Uterus (tissue), 2 donors: Measurements from ENCODE around the gene GRM1.

Experiments used
- POLR2A ChIP-seq, 2 donors: fragments of 450-650 bp; IDR thresholded peaks; one replicate each; pipeline ENCODE4 v1.6.1; 2016; ENCODE audit warnings: antibody characterized with exemption in 2 of 2, mild to moderate bottlenecking in 1 of 2, moderate library complexity in 1 of 2
- TF ChIP-seq, protein P1 (sequence below), 4 experiments: fragments of 200-600 bp in 2 of 4; fragments of 450-650 bp in 2 of 4; sonication (generic) in 2 of 4; IDR thresholded peaks; one replicate each; pipeline ENCODE4 v1.5.1; 2016 to 2019; ENCODE audit warnings: antibody characterized with exemption in 4 of 4, mild to moderate bottlenecking in 2 of 4, moderate library complexity in 1 of 4

DNA sequence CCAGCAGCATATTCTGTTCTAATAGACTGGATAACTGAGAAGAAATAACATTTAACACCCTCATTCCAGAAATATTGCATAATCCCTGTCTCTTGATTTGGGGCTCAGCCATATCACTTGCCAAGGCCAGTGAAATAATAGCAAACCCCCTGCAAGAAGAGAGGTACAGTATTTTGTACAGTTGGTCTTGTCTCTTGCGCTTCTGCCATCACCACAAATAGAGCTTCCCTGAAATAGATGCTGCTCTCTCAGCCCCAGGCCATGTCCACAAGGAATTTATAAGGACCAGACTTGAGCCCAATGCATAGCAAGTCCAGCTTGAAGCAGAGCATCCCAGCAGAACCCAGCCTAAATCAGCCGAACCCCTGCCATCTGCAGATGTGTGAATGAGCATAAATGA is 254.0 kb downstream of the GRM1 start:
- TF ChIP-seq POLR2A (IDR thresholded peaks at IDR 0.05) = no peak
- TF ChIP-seq, protein P1, sequence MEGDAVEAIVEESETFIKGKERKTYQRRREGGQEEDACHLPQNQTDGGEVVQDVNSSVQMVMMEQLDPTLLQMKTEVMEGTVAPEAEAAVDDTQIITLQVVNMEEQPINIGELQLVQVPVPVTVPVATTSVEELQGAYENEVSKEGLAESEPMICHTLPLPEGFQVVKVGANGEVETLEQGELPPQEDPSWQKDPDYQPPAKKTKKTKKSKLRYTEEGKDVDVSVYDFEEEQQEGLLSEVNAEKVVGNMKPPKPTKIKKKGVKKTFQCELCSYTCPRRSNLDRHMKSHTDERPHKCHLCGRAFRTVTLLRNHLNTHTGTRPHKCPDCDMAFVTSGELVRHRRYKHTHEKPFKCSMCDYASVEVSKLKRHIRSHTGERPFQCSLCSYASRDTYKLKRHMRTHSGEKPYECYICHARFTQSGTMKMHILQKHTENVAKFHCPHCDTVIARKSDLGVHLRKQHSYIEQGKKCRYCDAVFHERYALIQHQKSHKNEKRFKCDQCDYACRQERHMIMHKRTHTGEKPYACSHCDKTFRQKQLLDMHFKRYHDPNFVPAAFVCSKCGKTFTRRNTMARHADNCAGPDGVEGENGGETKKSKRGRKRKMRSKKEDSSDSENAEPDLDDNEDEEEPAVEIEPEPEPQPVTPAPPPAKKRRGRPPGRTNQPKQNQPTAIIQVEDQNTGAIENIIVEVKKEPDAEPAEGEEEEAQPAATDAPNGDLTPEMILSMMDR (IDR thresholded peaks at IDR 0.05) = no peak
